HT-29 (cell line): Measurements from ENCODE around the gene U2AF2. TPM values are rescaled to one million over a fixed set of nuclear protein-coding genes. Genes with fewer than 3 reads are reported as not detected.

Experiments used
- DNase-seq: peaks from one replicate; pipeline ENCODE4 v3.0.0-alpha.2; 2015; ENCODE audit warnings: low spot score
- total RNA-seq: library from RNA; depleted of rRNA; stranded (reverse); fragments of >200 nt; shearing (Covaris generic); gene quantifications from 2 replicates; pipeline ENCODE4 v1.2.3, GENCODE V29; 2014

Gene U2AF2
- total RNA-seq, 1 experiment from 2014 or later = 799 TPM

DNA sequence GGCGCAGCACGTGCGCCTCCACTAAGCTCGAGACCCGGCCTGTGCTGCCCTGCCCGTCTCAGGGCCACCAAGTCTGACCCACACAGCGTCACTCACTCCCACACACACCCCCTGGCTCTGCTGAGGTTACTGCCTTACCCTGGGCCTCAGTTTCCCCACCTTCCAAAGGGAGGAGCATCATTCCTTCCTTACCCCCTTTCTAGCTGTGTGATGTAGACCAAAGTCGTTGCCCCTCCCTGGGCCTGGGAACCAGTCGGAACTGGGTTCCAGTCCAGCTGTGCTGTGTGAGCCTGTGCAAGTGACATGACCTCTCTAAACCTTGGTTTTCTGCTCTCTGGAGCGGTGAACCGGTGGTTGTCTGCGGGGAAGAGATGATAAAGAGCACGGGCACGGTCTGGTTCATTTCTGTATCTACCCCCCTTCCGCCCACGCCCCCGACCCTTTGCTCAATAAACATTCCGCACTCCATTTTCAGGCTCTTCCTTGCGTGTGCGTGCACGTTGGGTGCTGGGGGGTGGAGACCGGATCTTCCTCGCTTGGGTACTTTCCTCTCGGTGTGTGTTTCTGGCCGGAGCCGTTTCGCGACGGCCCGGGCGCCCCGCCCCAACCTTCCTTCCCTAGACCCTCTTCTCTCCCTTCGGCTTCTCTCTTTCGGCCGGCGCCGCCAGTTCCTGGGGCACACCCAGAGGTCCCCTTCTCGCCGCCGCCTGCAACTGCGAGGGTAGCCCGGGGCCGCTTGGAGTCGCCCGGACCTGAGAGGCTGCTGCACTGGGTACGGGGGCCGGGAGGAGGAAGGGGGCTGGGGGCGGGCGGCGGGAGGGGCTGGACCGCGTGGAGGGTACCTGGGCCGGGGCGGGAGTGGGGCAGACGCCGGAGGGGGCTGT lies 11.6 kb upstream of the U2AF2 start, which contains the start of gene ZNF581:
Gene ZNF581, plus strand, starts transcription at position 647 of the 884 bp plus-strand sequence. CDS start 923 bp downstream, outside the sequence.
- DNase-seq = peak; percentile 83

DNA sequence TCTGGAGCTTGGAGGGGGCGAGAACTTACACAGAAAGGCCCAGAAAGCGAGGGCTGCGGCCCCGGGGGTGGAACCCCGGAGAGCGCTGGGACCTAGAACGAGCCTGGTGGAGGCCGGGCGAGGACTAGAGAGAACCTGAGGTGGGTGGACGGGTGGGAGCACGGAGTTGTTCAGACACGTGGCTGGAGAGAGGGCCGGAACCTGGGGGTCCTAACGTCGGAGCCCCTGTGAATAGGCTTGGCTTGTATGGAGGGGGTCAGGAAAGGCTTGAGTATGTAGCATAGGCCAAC lies 11.0 kb upstream of the U2AF2 start:
- peak; percentile 49 for DNase-seq

DNA sequence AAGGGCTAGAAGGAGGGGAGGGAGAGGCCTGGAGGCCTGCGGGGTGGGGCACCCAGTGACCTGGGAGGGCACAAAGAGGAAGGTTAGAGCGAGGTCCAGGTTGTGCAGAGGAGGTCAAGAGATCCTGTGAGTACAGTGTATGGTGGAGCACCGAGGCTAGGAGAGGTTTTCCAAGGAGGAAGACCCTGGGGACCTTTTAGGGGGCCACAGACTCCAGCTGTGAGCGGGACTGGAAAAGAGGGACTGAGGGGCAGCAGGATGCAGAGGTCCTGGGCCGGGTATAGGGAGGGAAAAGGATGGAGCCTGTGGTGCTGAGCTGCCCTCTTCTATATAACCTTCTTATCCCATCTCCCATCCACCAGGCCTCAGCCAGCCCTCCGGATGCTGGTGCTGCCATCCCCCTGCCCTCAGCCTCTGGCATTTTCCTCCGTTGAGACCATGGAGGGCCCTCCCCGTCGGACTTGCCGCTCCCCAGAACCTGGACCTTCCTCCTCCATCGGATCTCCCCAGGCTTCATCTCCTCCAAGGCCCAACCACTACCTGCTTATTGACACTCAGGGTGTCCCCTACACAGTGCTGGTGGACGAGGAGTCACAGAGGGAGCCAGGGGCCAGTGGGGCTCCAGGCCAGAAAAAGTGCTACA lies 10.5 kb upstream of the U2AF2 start:
- DNase-seq = no peak

DNA sequence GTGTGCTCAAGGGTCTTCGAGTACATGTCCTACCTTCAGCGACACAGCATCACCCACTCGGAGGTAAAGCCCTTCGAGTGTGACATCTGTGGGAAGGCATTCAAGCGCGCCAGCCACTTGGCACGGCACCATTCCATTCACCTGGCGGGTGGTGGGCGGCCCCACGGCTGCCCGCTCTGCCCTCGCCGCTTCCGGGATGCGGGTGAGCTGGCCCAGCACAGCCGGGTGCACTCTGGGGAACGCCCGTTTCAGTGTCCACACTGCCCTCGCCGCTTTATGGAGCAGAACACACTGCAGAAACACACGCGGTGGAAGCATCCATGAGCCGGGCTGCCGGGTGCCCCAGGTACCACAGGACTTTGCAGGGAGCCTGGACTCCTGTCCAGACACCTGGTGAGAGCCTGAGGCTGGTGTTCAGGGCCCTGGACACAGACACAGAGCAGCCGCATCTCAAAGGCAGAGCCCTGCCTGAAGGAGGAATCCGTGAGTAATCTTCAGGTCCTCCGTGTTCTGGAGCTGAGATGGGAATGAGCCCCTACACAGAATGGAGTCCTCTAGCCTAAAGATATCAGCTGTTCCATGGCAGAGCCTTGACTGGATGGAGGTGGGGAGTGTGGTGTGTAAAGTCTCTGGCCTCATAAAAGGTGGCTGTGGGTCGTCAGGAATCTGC lies 9.9 kb upstream of the U2AF2 start:
- DNase-seq = no peak

DNA sequence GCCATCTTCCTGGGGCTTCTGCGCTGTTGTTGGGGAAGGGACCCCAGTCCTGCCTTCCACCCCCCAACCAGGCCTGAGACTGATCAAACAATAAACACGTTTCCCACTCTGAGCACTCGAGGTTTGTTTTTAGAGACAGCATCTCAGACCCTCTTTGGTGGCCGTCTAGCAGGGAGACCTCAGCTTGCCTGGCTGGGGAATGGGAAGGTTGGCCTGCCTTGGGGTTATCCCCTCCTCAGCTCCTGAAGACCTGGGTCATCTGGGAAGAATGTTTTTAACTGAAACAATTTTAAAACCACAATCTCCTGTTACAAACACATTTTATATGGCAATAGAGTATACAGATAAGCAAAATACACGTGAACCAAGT lies 9.3 kb upstream of the U2AF2 start:
- DNase-seq = no peak

- no peak for DNase-seq
These were observed 7.7 kb upstream of the U2AF2 start for GRCh38 chr19:55646889-55647731.

- peak; percentile 58 for DNase-seq
These were observed 6.9 kb upstream of the U2AF2 start, which contains the start of gene CCDC106 for GRCh38 chr19:55647732-55648584. CCDC106 (plus strand) TSS chr19:55648212; CDS start chr19:55649047, 835 bp downstream.

GRCh38 chr19:55648585-55649267 lies 6.1 kb upstream of the U2AF2 start:
- DNase-seq = no peak

- no peak for DNase-seq
These were observed 5.3 kb upstream of the U2AF2 start for GRCh38 chr19:55649268-55650125.

- DNase-seq = no peak
These were observed 4.7 kb upstream of the U2AF2 start for GRCh38 chr19:55650126-55650557.

DNA sequence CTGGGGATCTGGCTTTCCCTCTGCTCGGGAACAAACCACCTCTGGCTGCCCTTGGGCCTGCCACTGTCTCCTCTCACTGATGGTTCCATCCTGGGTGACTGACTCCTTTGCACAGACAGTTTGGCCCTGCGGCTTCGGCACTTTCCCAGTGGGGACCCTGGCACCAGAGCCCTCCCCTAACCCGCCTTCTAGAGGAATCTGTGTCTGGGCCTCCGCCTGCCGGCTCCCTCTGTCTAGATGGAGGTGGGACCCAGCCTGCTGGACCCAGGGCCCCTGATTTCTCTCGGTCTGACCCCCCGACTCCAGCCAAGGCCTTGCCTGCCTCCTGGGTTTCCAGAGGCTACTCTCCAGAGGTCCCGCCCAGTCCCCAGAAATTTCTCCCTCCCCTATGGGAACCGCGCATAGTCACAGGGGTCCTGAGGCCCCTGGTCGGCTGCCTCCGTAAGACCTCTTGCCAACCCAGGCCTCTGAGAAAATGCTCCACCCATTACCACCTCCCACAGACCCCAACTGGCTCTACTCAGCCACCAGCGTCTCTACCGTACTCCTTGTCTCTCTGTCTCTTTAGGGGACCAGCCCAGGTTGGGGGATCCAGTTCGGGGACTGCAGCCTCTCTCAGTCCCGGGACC lies 4.1 kb upstream of the U2AF2 start:
- no peak for DNase-seq

DNA sequence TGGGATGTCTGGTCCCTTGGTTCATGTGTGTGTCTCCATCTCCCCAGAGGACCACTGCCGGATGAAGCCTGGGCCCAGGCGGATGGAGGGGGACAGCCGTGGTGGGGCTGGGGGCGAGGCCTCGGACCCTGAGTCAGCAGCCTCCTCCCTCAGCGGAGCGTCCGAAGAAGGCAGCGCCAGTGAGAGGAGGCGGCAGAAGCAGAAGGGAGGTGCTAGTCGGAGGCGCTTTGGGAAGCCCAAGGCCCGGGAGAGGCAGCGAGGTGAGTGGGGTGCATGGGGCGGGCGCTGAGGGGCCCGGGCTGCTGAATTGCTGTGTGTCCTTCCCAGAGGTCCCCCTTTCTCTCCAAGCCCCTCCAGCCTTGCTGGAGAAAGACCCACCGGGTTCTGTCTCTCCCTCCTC lies 3.6 kb upstream of the U2AF2 start:
- DNase-seq = no peak

- no peak for DNase-seq
These were observed 2.3 kb upstream of the U2AF2 start for GRCh38 chr19:55652311-55653128.

- DNase-seq = peak; percentile 100
These were observed 1.0 kb upstream of the U2AF2 start for GRCh38 chr19:55653651-55654322.

GRCh38 chr19:55654323-55654867 lies 440 bp upstream of the U2AF2 start:
- peak; percentile 100 for DNase-seq

DNA sequence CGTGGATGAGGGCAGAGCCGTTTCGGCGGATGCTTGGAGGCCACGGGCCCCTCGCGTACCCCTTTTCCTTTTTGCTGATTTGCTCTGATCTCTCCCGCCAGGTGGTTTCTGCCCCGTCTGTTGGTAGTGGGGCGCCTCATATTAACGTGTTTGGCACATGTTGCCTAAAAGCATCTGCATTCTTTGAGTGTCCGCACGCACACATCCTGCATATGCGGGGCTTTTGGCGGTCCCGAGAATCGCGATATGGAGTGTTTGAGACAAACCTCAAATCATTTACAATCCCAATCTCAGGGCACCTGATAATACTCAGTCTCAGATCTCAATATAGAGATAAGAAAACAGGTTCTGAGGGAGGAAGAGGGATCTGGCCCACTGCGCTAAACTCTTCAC lies 809 bp downstream of the U2AF2 start:
- no peak for DNase-seq

DNA sequence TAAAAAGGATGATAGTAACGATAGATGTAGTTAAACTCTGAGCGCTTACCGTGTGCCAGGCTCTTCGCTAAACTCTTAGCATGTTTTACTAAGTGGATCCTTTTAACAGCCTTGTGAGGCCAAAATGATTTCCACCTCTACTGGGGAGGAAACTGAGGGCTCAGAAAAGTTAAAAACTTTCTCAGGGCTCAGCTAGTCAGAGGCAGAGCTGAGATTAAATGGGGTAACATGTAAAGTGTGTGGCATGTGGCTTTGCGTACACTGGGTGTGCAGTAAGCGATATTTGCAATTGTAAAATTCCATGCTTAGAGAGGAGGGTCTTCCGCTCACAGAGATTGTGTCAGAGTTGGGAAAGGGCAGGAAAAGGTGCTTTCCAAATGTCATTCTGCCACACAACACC lies 1.7 kb downstream of the U2AF2 start:
- DNase-seq = no peak
